Measurements from ENCODE around the gene ADD1.

DNA sequence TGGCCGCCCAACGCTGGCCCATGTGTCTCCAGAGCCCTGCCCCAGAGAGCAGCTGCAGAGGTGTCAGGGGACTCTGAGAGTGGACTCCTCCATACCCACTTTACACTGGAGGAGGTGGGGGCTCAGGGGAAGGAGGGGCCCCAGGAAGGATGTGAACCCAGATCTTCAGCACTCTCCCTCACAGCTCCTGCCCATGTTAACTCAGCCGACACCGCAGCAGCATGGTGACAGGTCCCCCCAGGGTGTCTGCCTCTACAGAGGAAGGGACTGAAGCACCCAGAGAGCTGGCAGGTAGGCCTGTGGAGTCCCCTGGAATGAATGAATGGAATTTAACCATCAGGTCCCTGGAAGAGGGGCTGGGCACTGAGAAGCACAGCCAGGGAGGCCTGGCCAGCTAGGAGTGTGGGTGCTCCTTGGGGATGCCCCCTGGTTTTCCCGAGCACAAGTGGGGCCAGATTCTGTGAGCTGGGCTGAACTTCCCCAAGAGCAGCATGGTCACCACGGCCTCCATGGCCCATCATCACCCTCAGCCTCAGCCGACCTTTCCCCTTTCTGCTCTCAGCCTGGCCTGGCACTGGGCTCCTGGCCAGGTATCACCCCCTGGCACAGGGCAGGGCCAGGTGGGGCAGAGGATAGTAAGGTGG, 28.9 kb upstream of the ADD1 start:
- TF ChIP-seq, protein P1, sequence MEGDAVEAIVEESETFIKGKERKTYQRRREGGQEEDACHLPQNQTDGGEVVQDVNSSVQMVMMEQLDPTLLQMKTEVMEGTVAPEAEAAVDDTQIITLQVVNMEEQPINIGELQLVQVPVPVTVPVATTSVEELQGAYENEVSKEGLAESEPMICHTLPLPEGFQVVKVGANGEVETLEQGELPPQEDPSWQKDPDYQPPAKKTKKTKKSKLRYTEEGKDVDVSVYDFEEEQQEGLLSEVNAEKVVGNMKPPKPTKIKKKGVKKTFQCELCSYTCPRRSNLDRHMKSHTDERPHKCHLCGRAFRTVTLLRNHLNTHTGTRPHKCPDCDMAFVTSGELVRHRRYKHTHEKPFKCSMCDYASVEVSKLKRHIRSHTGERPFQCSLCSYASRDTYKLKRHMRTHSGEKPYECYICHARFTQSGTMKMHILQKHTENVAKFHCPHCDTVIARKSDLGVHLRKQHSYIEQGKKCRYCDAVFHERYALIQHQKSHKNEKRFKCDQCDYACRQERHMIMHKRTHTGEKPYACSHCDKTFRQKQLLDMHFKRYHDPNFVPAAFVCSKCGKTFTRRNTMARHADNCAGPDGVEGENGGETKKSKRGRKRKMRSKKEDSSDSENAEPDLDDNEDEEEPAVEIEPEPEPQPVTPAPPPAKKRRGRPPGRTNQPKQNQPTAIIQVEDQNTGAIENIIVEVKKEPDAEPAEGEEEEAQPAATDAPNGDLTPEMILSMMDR (IDR thresholded peaks at IDR 0.05) = no peak
- TF ChIP-seq EZH2 (IDR thresholded peaks at IDR 0.05) = no peak

All from neural progenitor cell (in vitro differentiated cells).